Stromal cell of bone marrow (primary cell): ENCODE results near the gene WDR6.
A peak's percentile ranks its signal among the peaks of the same experiment; 100 is the strongest.
"Not testable (repeated sequence)": the region's sequence is repeated elsewhere in the genome, so short reads cannot be mapped to it uniquely, and the experiment has no call there.

Source experiments
- DNase-seq: peaks from one replicate; pipeline ENCODE4 v3.0.0-alpha.2; 2012; ENCODE audit warnings: low read depth

The WDR6 gene

GRCh38 chr3:48993834-48994233, 13.4 kb upstream of the WDR6 start:
- DNase-seq, result no peak

- DNase-seq, result no peak
Measured at GRCh38 chr3:48996640-48997039, 10.6 kb upstream of the WDR6 start.

GRCh38 chr3:48997102-48997635, 10.0 kb upstream of the WDR6 start:
- DNase-seq, result no peak

- no peak for DNase-seq
Measured at GRCh38 chr3:48997714-48998637, 9.2 kb upstream of the WDR6 start.

GRCh38 chr3:48999085-48999858, 7.9 kb upstream of the WDR6 start:
- DNase-seq, result no peak

GRCh38 chr3:49001155-49001554, 6.0 kb upstream of the WDR6 start:
- DNase-seq, result no peak

- no peak for DNase-seq
Measured at GRCh38 chr3:49004352-49005302, 2.6 kb upstream of the WDR6 start.

GRCh38 chr3:49005303-49005680, 1.9 kb upstream of the WDR6 start:
- no peak for DNase-seq

- DNase-seq, result no peak
Measured at GRCh38 chr3:49005998-49006397, 1.2 kb upstream of the WDR6 start.

- DNase-seq, result no peak
Measured at GRCh38 chr3:49006408-49007067, 653 bp upstream of the WDR6 start.

- DNase-seq, result peak; percentile 84
Measured at GRCh38 chr3:49007771-49008528, 759 bp downstream of the WDR6 start.

- DNase-seq, result not testable (repeated sequence)
Measured at GRCh38 chr3:49008627-49009026, 1.4 kb downstream of the WDR6 start.

GRCh38 chr3:49009396-49009795, 2.2 kb downstream of the WDR6 start:
- no peak for DNase-seq

- DNase-seq, result no peak
Measured at GRCh38 chr3:49012441-49013017, 5.3 kb downstream of the WDR6 start.

GRCh38 chr3:49013113-49013737, 6.0 kb downstream of the WDR6 start:
- DNase-seq, result no peak

- no peak for DNase-seq
Measured at GRCh38 chr3:49013738-49014660, 6.8 kb downstream of the WDR6 start.

GRCh38 chr3:49015072-49015471, 7.9 kb downstream of the WDR6 start:
- no peak for DNase-seq

GRCh38 chr3:49015765-49016164, 8.6 kb downstream of the WDR6 start:
- no peak for DNase-seq
